Caki2 (cell line): ENCODE results near the gene MYO9B. TPM values are rescaled to one million over a fixed set of nuclear protein-coding genes. Genes with fewer than 3 reads are reported as not detected.
A peak's percentile ranks its signal among the peaks of the same experiment; 100 is the strongest.
"Not testable (repeated sequence)": the region's sequence is repeated elsewhere in the genome, so short reads cannot be mapped to it uniquely, and the experiment has no call there.

ENCODE experiments used
- DNase-seq: peaks from one replicate; pipeline ENCODE4 v3.0.0-alpha.2; 2015; ENCODE audit warnings: low read depth
- in situ Hi-C: cut with HindIII; loops from 2 replicates; pipeline ENCODE4 v1.10.0; 2016; ENCODE audit warnings: low sequenced_read_pairs, low pct_unique_long_range_greater_than_20kb, mixed read lengths
- total RNA-seq: library from RNA; depleted of rRNA; stranded (reverse); fragments of >200 nt; shearing (Covaris generic); gene quantifications from 2 replicates; pipeline ENCODE4 v1.2.3, GENCODE V29; 2014; ENCODE audit warnings: low replicate concordance

Gene MYO9B
- total RNA-seq, 1 experiment from 2014 or later, result 29.6 TPM

- in situ Hi-C loops, result no loop called here
- DNase-seq, result no peak
Observed at GRCh38 chr19:17081672-17082630, 6.4 kb downstream of the MYO9B start.

DNA sequence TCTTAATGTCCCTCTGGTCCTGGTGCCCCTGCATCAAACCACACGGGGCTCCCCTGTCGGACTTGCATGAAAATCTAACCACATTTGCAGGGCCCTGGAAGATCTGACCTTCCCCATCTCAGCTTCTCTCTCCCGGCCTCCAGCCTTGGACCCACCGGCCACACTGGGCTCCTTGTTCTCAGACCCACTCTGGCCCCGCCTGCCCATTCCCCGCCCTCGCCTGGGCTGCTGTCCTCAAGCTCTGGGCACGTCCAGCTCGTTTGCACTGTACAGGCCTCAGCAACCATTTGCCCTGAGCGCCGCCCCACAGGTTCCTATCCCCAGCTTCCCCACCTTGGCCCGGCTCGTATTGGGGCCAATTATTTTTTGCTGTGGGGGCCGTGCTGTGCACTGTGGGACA, 10.5 kb downstream of the MYO9B start:
- in situ Hi-C loops, result no loop called here
- DNase-seq, result no peak

GRCh38 chr19:17086834-17087233, 11.3 kb downstream of the MYO9B start:
- no peak for DNase-seq
- in situ Hi-C loops, result no loop called here

DNA sequence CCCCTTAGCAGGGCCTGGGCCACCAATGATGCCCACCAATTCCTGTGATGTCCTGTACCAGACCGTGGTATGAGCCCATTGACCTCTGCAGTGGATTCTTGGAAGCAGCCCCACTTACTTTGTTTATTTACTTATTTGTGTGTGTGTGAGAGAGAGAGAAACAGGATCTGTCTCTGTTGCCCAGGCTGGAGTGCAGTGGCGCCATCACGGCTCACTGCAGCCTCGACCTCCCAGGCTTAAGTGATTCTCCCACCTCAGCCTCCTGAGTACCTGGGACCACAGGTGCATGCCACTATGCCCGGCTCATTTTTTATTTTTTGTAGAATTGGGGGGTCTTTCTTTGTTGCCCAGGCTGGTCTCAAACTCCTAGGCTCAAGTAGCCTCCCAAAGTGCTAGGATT, 13.0 kb downstream of the MYO9B start:
- in situ Hi-C loops, result no loop called here
- no peak for DNase-seq

DNA sequence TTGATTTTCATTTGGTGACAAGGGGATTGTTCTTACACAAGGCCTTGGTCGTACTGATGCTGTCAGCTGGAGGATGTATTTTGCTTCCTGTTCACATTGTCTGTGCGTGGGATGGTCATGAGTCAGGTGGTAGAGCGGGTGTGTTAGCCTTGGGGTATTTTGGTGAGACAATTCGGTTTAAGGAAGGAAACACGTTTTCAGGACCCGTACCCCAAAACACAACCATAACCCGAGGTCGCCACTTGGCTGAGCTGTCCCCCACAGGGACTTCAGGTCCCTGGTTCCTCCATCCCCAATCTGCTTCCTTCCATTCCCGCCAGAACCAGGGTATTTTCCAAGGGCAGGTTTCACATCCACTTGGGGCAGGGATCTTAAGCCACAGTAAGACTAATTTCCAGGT, 15.0 kb downstream of the MYO9B start:
- in situ Hi-C loops, result no loop called here
- DNase-seq, result no peak

GRCh38 chr19:17091758-17092333, 16.3 kb downstream of the MYO9B start:
- DNase-seq, result no peak
- in situ Hi-C loops, result no loop called here

DNA sequence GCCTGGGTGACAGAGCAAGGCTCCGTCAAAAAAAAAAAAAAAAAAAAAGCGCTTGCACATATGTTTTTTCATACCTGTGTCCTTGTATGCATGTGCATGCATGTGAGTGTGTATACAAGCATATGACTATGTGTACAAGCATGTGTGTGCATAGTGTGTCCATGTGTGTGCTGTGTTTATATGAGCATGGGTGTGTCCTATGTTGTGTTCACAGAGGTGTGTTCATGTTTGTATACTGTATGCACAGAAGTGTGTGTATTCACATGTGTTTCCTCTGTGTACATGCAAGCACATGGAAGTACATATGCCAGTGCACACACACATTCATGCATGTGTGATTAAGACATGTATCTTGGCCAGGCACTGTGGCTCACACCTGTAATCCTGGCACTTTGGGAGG, 17.1 kb downstream of the MYO9B start:
- no peak for DNase-seq
- in situ Hi-C loops, result no loop called here

- in situ Hi-C loops, DNase-seq: not testable (repeated sequence)
Observed at GRCh38 chr19:17094694-17095093, 19.1 kb downstream of the MYO9B start.

GRCh38 chr19:17095141-17095919, 19.8 kb downstream of the MYO9B start:
- in situ Hi-C loops, result no loop called here
- DNase-seq, result no peak

DNA sequence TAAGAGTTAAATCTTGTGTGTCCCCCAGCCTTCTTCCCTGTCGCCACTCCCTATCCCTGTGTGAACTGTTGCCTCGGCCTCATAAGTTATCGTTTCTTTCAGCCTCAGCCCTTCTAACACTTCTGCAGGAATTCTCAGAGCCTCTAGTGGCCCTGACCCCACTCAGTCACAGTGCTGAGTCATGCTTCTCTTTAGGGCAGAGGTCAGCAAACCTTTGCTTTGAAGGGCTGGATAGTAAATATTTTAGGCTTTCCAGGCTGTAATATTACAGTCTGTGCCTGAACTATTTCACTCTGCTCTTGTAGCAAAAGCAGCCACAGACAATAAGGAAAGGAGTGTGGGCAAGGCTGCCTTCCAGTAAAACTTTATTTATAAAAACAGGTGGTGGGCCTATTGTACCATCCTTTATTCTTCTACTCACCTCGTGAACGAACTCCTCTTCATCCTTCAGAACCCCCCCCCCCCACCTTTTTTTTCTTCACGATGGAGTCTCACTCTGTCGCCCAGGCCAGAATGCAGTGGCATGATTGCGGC, 22.1 kb downstream of the MYO9B start:
- in situ Hi-C loops, result no loop called here
- peak; percentile 54 for DNase-seq

DNA sequence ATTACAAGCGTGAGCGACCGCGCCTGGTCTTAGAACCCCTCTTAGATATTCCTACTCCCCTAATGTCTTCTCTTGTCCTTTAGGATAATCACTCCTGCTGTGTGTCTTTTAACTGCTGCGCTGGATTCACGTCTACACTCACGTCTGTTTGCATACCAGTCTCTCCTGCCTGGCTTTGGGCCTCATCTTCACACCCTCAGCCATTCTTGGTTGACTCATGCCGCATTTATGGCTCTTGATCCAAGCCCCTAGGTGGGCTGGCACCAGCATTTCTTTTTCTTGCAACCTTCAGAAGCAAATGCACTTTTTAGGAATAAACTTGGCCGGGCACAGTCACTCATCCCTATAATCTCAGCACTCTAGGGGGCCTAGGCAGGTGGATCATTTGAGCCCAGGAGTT, 22.7 kb downstream of the MYO9B start:
- no peak for DNase-seq
- in situ Hi-C loops, result no loop called here

GRCh38 chr19:17101686-17102628, 26.4 kb downstream of the MYO9B start:
- no peak for DNase-seq
- in situ Hi-C loops, result no loop called here

DNA sequence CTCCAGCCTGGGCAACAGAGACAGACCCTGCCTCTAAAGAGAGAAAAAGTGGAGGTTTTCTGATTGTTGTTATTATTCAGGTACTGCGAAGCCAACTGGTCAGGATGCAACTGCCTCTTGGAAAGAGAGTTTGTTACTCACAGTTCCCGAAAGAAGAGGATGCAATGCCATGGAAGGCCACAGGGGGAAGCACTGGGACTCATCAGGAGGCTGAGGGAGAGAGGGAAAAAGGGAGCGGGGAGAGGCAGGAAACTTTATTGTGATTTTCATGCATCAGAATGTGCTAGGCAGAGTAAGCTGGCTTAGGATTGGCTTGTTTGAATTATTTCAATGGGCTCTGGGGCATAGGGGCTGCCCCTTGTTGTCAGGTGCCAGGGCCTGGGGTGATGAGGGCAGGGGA, 27.6 kb downstream of the MYO9B start:
- in situ Hi-C loops, result no loop called here
- DNase-seq, result peak; percentile 56

- no peak for DNase-seq
- in situ Hi-C loops, result no loop called here
Observed at GRCh38 chr19:17104679-17105078, 29.1 kb downstream of the MYO9B start.

GRCh38 chr19:17105556-17105955, 30.0 kb downstream of the MYO9B start:
- no peak for DNase-seq
- in situ Hi-C loops, result no loop called here

GRCh38 chr19:17106964-17107363, 31.4 kb downstream of the MYO9B start:
- in situ Hi-C loops, DNase-seq: not testable (repeated sequence)

GRCh38 chr19:17107546-17108452, 32.2 kb downstream of the MYO9B start:
- peak; percentile 73 for DNase-seq
- in situ Hi-C loops, result no loop called here
